NCI-H345 treated with DMSO at 0.1 percent for 48 hours (cell line): Measurements from ENCODE around the gene ZDHHC7.
"Not testable (repeated sequence)": the region's sequence is repeated elsewhere in the genome, so short reads cannot be mapped to it uniquely, and the experiment has no call there.

ENCODE experiments used
- DNase-seq: peaks from one replicate; lab custom pipeline; 2025; ENCODE audit not compliant: unreplicated experiment; lab: John Stamatoyannopoulos, UW

ZDHHC7 gene, protein sequence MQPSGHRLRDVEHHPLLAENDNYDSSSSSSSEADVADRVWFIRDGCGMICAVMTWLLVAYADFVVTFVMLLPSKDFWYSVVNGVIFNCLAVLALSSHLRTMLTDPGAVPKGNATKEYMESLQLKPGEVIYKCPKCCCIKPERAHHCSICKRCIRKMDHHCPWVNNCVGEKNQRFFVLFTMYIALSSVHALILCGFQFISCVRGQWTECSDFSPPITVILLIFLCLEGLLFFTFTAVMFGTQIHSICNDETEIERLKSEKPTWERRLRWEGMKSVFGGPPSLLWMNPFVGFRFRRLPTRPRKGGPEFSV

DNA sequence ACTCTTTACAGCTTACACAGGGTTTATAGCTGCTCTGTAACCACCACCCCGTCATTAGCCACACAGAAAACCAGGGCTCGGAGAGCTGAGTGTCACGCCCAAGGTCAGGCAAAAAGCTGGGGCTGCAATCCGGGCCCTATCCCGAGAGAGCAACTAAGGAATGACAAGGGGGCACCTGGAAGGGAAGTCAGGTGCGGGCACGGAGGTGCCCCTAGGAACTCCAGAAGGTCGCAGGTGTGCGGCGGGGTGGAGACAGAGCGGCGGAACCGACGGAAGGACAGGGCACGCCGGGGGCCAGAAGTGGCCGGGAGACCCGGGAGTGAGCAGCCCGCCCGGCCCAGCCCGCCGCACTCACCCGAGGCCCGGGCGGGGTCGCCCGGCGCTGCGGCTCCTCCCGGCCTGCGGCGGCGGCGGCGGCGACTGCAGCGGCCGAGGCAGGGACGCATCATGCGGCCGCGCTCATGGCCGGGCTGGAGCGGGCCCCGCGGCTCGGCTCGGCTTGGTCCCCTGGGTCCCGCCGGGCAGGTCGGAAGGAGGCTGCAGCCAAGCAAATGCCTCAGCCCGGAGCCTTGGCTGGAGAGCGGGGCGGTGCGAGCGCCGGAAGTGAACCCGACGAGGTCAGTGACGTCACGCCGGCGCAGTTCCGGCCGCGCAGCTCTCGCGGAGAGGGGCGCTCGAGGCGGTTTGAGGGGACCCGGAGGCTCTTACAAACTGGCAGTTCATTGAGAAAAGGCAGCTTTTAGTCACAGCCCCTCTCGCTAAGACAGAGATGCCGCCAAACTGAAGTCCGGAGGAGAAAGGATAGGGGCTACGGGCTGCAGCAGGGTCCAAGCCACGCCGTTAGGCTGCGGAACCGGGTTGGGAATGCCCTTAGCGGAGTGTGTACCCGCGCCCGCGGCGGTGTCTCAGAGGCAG lies at the start of gene ZDHHC7:
ZDHHC7 (minus strand) TSS at position 605 of the 915 bp plus-strand sequence. CDS start 20,917 bp downstream, outside the sequence.
- DNase-seq: peak; percentile 49

DNA sequence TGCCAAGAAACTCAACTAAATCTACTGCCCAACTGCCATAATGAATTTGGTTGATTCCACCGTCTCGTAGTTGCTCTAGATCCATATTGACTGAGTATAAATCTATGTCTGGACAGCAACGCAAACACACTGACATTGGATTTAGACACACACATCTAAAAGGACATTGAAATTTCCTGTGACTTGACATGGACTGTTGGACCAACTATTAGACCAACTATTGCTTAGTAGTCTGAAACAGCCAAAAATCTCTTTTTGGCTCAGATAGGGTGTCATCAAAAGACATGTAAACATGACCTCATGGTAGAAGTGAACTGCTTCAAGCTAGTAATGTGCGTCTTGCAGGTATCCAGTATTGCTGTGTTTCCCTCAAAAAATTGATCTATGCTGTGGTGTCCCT lies 47.6 kb upstream of the ZDHHC7 start:
- no peak for DNase-seq

DNA sequence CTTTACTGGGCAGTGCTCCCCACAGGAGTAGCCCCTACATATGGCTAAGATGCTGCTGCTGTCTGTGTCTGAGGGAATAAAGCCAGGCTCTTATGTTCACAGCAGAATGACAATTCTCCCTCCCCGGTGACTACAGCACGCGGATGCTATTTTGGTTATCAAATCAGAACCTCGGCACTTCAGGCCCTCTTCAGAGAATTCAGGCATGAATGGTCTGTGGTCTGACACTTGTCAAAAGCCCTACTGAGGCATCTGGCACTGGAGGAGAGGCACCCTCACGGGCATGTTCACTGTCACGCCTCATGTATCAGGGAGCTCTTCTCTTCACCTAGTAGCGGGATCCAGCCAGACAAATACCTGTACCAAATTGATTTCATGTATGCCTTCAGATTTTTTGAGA lies 46.6 kb upstream of the ZDHHC7 start:
- peak; percentile 83 for DNase-seq

DNA sequence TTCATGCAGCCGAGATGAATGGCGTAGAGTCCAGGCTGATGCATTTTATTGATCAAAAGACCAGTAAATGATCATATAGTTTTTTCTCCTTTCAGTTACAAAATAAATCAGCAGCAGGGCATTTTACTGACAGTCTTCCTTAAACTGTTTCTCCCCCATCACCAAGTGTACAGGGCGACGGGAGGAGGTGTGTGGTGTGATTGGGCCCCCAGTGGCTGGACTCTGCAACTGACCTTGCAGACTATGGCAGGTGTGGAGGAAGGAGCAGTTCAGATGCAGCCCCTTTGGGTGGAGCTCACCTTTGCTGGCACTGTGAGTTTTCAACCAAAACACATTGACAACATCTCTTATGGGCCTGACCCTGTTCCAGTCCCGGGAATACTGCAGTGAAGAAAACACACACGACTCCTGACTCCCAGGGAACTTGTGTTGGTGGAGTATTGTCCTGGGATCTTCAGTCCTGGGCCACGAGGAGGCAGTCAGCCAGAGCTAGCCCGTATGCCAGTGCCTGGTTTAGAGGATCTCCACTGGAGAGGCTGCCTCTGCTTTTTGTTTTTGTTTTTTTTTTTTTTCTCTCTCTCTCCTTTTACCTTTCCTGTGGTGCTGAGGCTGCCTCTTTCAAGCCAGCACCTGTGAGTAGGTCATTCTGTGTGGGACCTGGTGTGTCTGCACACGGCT lies 46.0 kb upstream of the ZDHHC7 start:
- no peak for DNase-seq

DNA sequence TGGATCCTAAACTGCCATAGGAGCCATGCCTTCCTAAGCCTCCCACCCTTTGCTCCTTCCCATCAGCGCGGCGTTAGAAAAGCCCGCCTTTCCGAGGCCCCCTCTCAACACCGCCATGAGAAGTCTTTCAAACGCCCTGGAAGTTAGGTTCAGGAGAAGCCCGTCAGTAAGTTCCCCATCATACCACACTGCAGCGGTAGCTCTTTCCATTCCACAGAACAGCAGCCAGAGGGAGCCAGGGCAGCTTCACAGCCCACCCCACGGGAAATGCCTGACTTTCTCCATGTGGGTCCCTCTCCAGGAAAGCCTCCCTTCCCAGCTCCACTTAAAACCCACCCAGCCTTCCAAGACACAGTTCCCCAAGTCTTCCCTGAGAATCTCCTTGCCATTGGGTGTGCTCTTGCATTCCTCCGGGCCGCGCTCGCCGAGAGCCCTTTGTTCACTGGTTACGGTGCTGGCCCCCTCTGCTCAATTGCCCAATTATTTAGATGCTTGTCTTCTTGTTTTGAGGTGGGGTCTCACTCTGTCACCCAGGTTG lies 44.9 kb upstream of the ZDHHC7 start:
- DNase-seq: no peak

DNA sequence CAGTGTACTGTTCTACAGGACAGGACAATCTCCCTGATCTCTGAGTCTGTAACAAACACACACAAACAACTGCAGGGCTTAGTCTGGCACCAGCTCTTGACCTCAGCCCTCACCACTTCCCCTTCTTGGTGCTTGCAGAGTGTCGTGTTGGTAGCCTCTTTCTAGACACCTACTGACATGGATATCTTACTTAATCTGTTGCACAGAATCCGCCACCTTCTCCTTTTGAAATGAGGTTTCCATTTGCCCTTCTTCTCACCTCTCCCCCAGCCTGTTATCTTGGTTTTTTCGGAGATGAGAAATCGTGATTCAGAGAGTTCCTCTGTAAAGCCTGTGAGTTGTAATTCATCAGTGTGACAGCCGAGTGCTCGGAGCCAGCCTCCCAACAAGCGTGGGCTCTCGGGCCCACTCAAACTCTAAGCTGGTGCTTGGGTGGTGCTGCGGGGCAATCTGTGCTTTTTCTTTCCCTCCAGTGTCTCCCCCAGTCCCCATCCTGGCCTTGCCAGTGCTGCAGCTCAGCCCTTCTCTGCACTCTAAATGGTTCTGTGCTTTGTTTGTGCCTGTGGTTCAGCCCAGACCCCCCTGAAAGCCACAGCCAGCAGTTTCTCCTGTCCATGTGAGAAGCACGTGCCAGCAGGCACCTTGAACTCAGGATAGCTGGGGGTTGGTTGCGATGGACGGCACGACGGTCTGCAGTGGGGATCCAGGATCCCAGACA lies 44.3 kb upstream of the ZDHHC7 start:
- no peak for DNase-seq

DNA sequence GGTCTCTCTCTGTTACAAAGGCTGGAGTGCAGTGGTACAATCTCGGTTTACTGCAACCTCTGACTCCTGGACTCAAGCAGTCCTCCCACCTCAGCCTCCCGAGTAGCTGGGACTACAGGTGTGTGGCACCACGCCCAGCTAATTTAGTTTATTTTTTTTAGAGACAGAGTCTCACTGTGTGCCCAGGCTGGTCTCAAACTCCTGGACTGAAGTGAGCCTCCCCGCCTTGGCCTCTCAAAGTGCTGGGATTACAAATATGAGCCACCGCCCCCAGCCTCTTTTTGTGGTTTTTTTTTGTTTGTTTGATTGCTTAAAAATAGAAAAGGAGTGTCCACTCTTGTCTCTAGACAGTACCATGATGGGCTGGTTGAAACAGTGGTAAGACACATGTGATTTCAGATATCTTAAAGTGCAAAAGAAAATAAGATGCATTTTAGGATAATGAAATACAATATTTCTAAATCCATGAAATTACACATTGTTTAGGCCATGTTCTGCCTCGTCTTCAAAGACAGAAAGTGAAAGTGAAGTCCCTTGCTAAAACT lies 43.7 kb upstream of the ZDHHC7 start:
- DNase-seq: no peak

DNA sequence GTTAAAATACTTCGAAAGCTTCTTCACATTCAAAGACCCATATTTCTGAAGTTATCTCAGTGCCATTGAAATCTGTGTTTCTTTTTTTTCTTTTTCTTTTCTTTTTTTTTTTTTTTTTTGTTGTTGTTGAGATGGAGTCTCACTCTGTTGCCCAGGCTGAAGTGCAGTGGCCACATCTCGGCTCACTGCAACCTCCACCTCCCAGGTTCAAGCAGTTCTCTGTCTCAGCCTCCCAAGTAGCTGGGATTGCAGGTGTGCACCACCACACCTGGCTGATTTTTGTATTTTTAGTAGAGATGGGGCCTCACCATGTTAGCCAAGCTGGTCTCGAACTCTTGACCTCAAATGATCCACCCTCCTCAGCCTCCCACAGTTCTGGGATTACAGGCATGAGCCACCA lies 43.0 kb upstream of the ZDHHC7 start:
- not testable (repeated sequence) for DNase-seq

DNA sequence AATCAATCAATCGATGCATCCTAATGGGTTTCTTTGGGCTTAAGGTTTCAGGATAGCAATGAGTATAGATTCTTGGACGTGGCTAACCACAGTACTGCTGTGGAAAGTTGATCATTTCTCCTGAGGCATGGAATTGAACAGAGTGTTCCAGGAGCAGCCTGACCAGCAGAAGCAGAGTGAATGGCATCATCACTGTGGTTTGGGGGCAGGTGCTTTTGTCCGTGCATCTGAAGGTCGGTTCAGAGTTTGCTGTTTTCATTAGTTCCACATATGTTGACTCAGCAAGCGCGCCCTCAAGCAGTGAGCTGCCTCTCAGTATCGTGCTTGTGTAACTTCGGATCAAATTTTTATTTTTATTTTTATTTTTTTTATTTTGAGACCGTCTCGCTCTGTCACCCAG lies 41.2 kb upstream of the ZDHHC7 start:
- DNase-seq: no peak

DNA sequence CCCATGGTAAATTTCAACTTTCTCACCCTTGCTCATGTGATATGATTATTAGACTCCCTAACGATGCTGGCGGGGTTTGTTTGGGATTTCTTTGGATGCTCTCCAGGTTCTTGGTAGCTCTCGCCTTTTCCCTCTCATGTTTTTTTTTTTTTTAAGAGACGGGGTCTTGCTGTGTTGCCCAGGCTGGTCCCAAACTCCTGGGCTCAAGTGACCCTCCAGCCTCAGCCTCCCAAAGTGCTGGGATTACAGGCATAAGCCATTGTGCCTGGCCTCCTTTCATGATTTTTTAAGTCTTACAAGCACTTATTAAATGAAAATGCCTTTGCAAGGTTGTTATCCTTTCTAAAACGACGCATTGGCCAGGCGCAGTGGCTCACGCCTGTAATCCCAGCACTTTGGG lies 40.3 kb upstream of the ZDHHC7 start:
- DNase-seq: no peak

DNA sequence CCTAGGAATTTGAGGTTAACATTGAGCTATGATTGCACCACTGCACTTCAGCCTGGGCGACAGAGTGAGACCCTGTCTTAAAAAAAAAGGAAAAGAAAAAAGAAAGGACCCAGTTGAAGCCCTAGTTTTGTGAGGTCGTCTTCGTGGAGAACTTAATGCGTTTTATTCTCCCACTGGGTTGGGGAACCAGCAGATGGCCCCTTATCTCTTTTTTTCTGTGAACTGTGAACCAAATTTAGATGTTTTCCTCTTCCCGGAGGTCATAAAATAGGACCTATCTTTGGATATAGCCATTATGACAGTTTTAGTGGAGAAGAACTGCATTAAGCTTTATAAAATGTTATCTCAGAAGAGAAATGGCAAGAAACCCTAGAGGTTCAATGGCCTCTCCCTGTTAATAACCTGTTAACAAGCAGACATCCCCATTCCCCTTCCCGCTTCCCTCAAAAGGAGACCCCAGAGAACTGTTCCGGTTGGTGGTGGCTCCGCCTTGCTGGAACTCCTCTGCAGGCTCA lies 39.8 kb upstream of the ZDHHC7 start:
- no peak for DNase-seq

DNA sequence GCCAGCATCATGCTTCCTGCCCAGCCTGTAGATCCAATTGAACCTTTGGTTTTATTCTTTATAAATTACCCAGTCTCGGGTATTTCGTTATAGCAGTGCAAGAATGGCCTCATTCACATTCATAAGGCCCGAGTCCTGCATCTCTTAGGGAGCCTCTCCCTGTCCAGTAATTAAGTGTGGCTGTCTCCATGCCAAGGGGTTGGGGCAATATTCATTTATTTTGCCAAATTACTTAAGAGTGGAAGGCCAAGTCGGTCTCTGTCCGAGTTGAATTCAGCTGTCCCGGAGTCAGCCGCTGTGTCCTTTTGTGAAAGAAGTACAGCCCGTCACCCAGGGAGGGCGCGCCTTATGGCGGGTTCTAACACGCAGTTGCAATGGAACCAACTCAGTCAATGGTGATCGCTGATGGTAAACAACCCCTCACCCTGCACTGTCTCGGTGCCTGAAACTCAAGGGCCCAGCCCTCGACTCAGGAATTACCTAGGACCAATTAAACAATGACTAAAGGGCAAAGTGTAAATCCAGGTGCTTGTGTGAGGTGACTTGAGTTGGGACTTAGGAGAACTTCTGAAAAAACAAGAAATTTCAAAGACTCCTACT lies 38.5 kb upstream of the ZDHHC7 start:
- DNase-seq: no peak

DNA sequence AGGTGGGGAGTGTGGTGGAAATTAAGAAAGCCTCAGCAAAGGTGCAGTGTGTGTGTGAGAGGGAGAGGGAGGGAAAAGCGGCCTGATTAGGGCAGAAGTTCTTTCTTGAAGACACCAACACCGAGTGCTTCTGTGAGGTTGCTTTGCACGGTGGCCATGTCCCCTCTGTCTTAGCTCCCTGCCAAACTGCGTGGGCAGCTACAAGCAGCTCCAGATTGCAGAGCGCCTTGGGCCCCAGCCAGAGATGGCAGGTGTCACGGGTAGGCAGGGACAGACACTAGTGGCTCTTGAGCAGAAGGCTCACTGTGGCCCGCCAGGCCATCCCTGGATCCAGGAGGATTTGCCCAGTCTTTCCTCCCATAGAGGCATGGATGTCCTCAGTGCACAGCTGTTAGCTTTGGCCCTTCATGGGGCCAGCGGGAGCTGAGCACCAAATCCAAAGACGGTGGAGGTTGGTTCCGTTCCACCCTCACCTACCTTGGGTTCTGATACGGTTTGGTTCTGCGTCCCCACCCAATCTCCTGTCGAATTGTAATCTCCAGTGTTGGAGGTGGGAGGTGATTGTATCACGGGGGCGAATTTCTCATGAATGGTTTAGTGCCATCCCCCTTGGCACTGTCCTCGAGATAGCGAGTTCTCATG lies 37.7 kb upstream of the ZDHHC7 start:
- DNase-seq: no peak

DNA sequence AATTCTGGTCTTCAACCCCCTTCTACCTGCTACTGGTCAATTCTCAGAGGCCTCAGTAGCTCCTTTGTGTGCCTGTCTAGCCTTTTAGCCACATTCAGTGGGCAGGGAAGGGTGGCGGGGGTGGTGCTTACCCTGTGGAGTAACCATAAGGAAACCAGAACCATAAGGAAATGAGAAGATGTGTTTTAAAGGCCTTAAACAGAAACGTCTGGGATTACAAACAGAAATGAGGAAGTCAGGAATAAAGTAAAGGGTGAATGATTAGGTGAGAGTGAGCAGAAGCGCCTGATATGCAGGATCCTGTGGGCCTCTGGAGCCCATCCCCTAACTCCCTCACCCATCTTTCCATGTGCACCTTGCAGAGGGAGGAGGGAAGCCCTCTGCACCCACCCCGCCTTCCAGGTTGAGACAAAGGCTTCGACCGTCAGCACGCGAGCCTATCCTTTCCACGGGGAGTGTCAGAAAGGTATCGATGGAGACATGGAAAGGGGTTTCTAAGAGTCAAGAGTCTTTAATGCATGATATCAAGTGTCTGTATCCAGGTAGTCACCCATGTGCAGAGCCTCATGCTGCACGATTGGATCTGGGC lies 36.6 kb upstream of the ZDHHC7 start:
- no peak for DNase-seq

DNA sequence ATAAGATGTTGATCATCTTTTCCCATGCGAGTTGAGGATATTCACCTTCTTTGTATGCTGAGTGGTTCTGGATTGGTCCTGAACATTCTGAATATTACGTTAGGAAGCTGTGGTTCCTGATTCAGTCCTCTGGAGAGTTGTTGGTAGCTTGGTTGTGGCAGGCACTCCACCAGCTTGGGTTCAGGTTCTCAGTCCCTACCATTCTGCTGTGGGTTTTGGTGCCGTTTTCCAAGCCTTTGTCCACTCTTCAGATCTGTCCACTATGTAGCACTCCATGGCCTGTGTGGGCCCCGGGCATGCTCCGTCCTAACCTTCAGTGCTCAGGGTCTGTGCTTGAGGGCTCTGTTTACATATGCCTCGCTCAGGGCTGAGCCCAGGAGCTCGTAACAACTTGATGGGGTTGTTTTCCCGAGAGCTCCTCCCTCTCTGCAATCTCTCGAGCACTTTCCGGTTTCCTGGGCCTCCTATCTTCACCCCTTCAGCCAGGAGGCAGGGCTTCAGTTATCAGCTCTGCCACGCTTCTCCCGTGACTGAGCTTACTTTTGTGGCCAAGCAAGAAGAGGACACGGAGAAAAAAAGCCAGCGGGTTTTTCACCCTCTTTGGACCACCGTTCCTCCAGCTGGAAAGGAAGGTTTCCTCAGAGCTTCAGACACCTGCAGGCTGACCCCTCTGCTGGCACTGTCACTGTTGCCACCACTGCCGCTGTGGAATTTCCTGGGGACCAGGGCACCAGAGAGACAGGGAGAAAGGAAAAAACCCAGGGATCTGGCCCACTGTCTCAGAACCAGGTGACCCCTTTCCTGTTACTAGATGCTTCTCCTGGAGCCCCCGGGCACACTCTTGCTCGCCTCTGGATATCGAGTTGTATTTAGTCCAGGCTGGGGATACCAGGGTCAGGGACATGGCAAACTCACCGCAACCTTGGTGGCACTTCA lies 35.9 kb upstream of the ZDHHC7 start:
- DNase-seq: no peak

DNA sequence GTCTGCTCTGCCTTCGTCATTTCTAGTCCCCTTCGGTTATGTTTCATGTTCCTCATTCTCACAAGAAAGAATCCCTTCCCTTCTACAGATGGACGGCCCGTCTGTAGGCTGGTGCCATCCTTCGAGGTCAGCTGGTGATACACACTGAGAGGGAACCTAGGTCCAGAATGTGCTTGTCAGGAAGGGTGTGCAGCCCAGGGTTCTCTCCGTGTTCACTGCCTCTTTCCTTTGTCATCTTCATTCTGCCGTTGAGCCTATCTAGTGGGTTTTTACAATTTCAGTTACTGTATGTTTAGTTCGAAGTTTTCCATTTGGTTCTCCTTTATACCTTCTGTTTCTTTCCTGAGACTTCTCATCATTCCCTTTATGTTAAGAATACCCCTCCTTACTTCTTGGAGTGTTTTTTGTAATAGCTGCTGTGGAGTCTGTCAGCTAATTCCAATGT lies 35.2 kb upstream of the ZDHHC7 start:
- DNase-seq: no peak

DNA sequence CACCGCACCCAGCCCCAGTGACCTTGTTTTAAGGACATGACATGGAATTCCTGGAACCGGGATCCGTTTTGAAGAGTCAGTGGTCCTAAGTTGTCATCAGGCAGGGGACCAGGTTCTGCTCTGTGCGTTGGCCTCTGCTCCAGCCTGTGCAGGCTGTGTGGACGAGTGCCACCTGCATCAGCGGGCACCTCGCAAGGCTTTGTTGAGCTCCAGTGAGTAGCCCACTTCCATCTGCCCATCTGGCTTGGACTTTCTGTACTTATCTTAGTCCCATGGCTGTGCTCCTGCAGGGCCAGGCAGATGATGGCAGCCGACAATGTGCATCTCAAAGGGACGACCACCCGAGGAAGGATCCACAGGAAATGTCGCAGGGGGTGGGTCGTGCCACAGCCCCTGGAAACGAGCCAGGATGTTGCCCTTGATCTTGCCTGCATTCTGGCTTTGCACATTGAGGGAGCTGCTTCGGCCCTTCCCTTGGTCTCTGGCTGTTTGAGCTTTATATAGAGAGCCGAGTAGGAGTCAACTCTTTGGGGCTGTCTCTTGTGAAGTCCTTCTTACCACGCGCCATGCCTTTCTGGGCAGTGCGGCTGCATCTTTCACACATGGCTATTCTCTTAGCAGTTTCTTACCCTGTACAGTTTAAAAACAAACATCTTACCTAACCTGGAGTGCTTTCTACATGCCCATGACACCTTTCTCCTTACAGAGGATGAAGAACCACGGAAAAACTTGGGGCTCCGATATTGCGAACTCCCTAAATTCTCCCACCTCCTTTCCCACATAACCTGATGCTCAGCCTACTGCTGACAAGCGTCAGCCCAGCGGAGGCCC lies 34.5 kb upstream of the ZDHHC7 start:
- no peak for DNase-seq
